ENCODE results near the gene P2RX6. TPM values are rescaled to one million over a fixed set of nuclear protein-coding genes. Genes with fewer than 3 reads are reported as not detected.

P2RX6 gene
- polyA plus RNA-seq, 1 donor (not counting 4 experiments of a cell fraction or from before 2014, with no cell fraction given), result 0.87 TPM

- Histone ChIP-seq H2AFZ (ENCODE audit: control insufficient read depth, low read length) (no peak overlapping the region), H3K79me2 (ENCODE audit: control insufficient read depth, insufficient read depth, low read length) (peaks cover 28% of the 10 kb centered on the region), H3K27ac (ENCODE audit: control insufficient read depth, insufficient read depth, low read length) (no peak overlapping the region), H3K4me3 (ENCODE audit: control insufficient read depth in 2 of 3, extremely low read depth in 1 of 3, insufficient read depth in 2 of 3, low read depth in 1 of 3, low read length in 3 of 3) (no peak overlapping the region), H3K4me1 (ENCODE audit: control insufficient read depth, extremely low read depth, insufficient read depth, low read length) (peaks cover 20% of the 10 kb centered on the region), H3K9me3 (ENCODE audit: control insufficient read depth, low read depth, low read length) (no peaks in the 10 kb centered on the region), H3K4me2 (ENCODE audit: control insufficient read depth, extremely low read depth, insufficient read depth, low read depth, low read length) (peak overlapping the region; percentile 99), H3K9ac (ENCODE audit: control insufficient read depth, extremely low read depth, insufficient read depth, low read length) (no peak overlapping the region), H3K9me1 (ENCODE audit: control insufficient read depth, extremely low read depth, insufficient read depth, low read length) (no peaks in the 10 kb centered on the region), H3K36me3 (ENCODE audit: control insufficient read depth in 2 of 2, extremely low read depth in 1 of 2, insufficient read depth in 2 of 2, low read length in 2 of 2) (peaks cover 17 to 23% of the 10 kb centered on the region in 2 experiments), H4K20me1 (ENCODE audit: control insufficient read depth, extremely low read depth, insufficient read depth, low read length) (no peaks in the 10 kb centered on the region), H3K27me3 (ENCODE audit: control insufficient read depth, extremely low read depth, insufficient read depth, low read length) (no peaks in the 10 kb centered on the region)
- dilution Hi-C loops (cut with MboI; ENCODE audit: extremely low pct_ligation_motif_present, low sequenced_read_pairs), result no loop called here
- TF ChIP-seq EZH2 (IDR thresholded peaks at IDR 0.05; ENCODE audit: low read length), result no peak
- TF ChIP-seq, protein P1, sequence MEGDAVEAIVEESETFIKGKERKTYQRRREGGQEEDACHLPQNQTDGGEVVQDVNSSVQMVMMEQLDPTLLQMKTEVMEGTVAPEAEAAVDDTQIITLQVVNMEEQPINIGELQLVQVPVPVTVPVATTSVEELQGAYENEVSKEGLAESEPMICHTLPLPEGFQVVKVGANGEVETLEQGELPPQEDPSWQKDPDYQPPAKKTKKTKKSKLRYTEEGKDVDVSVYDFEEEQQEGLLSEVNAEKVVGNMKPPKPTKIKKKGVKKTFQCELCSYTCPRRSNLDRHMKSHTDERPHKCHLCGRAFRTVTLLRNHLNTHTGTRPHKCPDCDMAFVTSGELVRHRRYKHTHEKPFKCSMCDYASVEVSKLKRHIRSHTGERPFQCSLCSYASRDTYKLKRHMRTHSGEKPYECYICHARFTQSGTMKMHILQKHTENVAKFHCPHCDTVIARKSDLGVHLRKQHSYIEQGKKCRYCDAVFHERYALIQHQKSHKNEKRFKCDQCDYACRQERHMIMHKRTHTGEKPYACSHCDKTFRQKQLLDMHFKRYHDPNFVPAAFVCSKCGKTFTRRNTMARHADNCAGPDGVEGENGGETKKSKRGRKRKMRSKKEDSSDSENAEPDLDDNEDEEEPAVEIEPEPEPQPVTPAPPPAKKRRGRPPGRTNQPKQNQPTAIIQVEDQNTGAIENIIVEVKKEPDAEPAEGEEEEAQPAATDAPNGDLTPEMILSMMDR (optimal IDR thresholded peaks at IDR 0.05 in 1 of 3, IDR thresholded peaks at IDR 0.05 in 1 of 3, conservative IDR thresholded peaks at IDR 0.05 in 1 of 3; ENCODE audit: extremely low read depth in 1 of 3, insufficient read depth in 2 of 3, low read length in 3 of 3), result no peak
- FAIRE-seq, result no peak
- DNase-seq (ENCODE audit: low read depth, low spot score), result no peak
Observed at GRCh38 chr22:20999350-21000206, 15.4 kb upstream of the P2RX6 start.

- peaks cover 28% of the 10 kb centered on the region for H3K79me2 ChIP-seq (ENCODE audit: control insufficient read depth, insufficient read depth, low read length)
- no peak for DNase-seq (ENCODE audit: low read depth, low spot score)
- H3K27me3 ChIP-seq (ENCODE audit: control insufficient read depth, extremely low read depth, insufficient read depth, low read length), result no peaks in the 10 kb centered on the region
- peak overlapping the region; percentile 99 for H3K4me2 ChIP-seq (ENCODE audit: control insufficient read depth, extremely low read depth, insufficient read depth, low read depth, low read length)
- H3K36me3 ChIP-seq (ENCODE audit: control insufficient read depth in 2 of 2, extremely low read depth in 1 of 2, insufficient read depth in 2 of 2, low read length in 2 of 2), result peaks cover 17 to 20% of the 10 kb centered on the region in 2 experiments
- TF ChIP-seq, protein P1 (optimal IDR thresholded peaks at IDR 0.05 in 1 of 3, IDR thresholded peaks at IDR 0.05 in 1 of 3, conservative IDR thresholded peaks at IDR 0.05 in 1 of 3; ENCODE audit: extremely low read depth in 1 of 3, insufficient read depth in 2 of 3, low read length in 3 of 3), result peak in 1 of 3 experiments; percentile 24
- TF ChIP-seq EZH2 (IDR thresholded peaks at IDR 0.05; ENCODE audit: low read length), result no peak
- peaks cover 20% of the 10 kb centered on the region for H3K4me1 ChIP-seq (ENCODE audit: control insufficient read depth, extremely low read depth, insufficient read depth, low read length)
- dilution Hi-C loops (cut with MboI; ENCODE audit: extremely low pct_ligation_motif_present, low sequenced_read_pairs), result no loop called here
- no peaks in the 10 kb centered on the region for H3K9me1 ChIP-seq (ENCODE audit: control insufficient read depth, extremely low read depth, insufficient read depth, low read length)
- no peak overlapping the region for H2AFZ ChIP-seq (ENCODE audit: control insufficient read depth, low read length)
- peak overlapping the region; percentile 83 to 91 (median 90) for H3K4me3 ChIP-seq (ENCODE audit: control insufficient read depth in 2 of 3, extremely low read depth in 1 of 3, insufficient read depth in 2 of 3, low read depth in 1 of 3, low read length in 3 of 3)
- no peak for FAIRE-seq
- peak overlapping the region; percentile 94 for H3K9ac ChIP-seq (ENCODE audit: control insufficient read depth, extremely low read depth, insufficient read depth, low read length)
- no peaks in the 10 kb centered on the region for H4K20me1 ChIP-seq (ENCODE audit: control insufficient read depth, extremely low read depth, insufficient read depth, low read length)
- peak overlapping the region; percentile 93 for H3K27ac ChIP-seq (ENCODE audit: control insufficient read depth, insufficient read depth, low read length)
- H3K9me3 ChIP-seq (ENCODE audit: control insufficient read depth, low read depth, low read length), result no peaks in the 10 kb centered on the region
Observed at GRCh38 chr22:21000207-21000986, 14.6 kb upstream of the P2RX6 start.
